ENCODE data around the gene DUOX1. TPM values are rescaled to one million over a fixed set of nuclear protein-coding genes. Genes with fewer than 3 reads are reported as not detected.

Gene DUOX1
- total and polyA plus RNA-seq, 12 donors: 2.5 to 98.8 (median 23.6) TPM; not detected in 1

DNA sequence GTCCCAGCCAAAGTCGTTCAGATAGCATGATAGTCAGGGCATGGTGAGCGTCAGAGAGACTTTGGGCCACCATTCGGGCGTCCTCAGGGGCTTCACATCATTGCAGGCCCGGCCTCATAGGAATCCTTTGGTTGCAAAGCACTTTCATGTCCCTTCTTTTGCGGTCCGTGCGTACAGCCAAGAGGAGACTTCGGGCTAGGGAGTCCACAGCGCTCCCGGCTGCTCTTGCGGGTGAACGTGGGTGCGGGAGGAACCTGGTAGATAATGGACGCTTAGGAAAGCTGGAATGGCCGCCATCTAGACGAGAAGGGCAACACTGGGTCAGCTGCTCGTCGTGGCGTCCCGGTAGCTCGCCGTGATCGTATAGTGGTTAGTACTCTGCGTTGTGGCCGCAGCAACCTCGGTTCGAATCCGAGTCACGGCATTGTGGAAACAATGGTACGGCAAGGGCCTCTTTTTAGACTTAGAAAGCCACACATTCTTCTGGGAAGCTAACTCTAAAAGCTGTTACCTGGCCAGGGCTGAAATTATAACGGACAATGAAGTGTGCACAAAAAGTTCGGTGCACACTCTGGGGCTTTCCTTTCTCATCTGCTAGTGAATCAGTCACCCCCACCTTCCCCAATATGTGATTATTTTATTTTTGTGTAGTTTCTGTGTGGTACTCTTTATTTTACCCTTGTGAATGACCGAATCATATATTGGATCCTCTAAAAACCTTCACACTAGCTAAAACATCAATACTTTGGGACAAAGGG, 71.2 kb downstream of the DUOX1 start:
- 7 to 12% (median 8%) methylated on average over 21 to 34 of the region's 34 CpGs for WGBS, 4 donors
- no peak for TF ChIP-seq POLR2A (IDR thresholded peaks at IDR 0.05)
- TF ChIP-seq, protein P1, sequence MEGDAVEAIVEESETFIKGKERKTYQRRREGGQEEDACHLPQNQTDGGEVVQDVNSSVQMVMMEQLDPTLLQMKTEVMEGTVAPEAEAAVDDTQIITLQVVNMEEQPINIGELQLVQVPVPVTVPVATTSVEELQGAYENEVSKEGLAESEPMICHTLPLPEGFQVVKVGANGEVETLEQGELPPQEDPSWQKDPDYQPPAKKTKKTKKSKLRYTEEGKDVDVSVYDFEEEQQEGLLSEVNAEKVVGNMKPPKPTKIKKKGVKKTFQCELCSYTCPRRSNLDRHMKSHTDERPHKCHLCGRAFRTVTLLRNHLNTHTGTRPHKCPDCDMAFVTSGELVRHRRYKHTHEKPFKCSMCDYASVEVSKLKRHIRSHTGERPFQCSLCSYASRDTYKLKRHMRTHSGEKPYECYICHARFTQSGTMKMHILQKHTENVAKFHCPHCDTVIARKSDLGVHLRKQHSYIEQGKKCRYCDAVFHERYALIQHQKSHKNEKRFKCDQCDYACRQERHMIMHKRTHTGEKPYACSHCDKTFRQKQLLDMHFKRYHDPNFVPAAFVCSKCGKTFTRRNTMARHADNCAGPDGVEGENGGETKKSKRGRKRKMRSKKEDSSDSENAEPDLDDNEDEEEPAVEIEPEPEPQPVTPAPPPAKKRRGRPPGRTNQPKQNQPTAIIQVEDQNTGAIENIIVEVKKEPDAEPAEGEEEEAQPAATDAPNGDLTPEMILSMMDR (IDR thresholded peaks at IDR 0.05): peak in 1 of 6 experiments; percentile 2
- peaks cover 7 to 8% of the 10 kb centered on the region in 2 donors for H3K4me1 ChIP-seq (replicated peaks in 1 of 2)

DNA sequence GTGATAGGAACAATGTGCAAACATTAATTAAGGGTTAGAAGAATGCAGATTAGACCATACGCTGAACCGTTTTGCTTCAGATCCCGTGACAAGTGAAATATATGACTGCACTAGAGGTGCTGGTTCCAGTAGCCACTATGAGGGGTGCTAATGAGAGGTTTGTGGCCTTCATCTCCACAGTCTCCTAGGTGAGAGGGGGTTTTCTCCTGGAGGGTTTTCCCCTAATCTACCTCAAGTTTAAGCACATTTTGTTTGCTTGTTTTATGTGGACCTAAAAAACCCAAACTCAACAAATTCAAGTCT, 71.7 kb downstream of the DUOX1 start:
- WGBS, 4 donors: 87 to 88% (median 88%) methylated on average over 3 of the region's 3 CpGs
- no peaks in the 10 kb centered on the region for H3K27me3 ChIP-seq
- TF ChIP-seq POLR2A (IDR thresholded peaks at IDR 0.05): no peak
- TF ChIP-seq, protein P1 (IDR thresholded peaks at IDR 0.05): no peak
- H3K4me3 ChIP-seq: no peak overlapping the region
- H3K4me1 ChIP-seq (replicated peaks in 1 of 2): peaks cover 7 to 8% of the 10 kb centered on the region in 2 donors
- no peaks in the 10 kb centered on the region for H3K36me3 ChIP-seq (replicated peaks in 1 of 2)
- intact Hi-C loops (cut with DNase I): loop anchor here in 1 of 2 donors (5.0 kb wide), 1 partner anchor 34 kb away; no protein-coding TSS in a partner anchor
- H3K9me3 ChIP-seq (replicated peaks in 1 of 3): no peaks in the 10 kb centered on the region
- DNase-seq: no peak
- peak overlapping the region in 2 of 5 donors; percentile 97 to 98 for H3K27ac ChIP-seq

More for the DNA sequence above, 71.2 kb downstream of the DUOX1 start:
- H3K27ac ChIP-seq: peak overlapping the region; percentile 82 to 99 (median 97)
- peak; percentile 72 to 94 (median 76) for DNase-seq
- intact Hi-C loops (cut with DNase I): loop anchor here in 1 of 2 donors (5.0 kb wide), 1 partner anchor 34 kb away; no protein-coding TSS in a partner anchor
- H3K4me3 ChIP-seq: peak overlapping the region in 3 of 4 donors; percentile 32 to 70 (median 40)
- no peaks in the 10 kb centered on the region for H3K36me3 ChIP-seq (replicated peaks in 1 of 2)
- H3K9me3 ChIP-seq (replicated peaks in 1 of 3): no peaks in the 10 kb centered on the region
- no peaks in the 10 kb centered on the region for H3K27me3 ChIP-seq

DNA sequence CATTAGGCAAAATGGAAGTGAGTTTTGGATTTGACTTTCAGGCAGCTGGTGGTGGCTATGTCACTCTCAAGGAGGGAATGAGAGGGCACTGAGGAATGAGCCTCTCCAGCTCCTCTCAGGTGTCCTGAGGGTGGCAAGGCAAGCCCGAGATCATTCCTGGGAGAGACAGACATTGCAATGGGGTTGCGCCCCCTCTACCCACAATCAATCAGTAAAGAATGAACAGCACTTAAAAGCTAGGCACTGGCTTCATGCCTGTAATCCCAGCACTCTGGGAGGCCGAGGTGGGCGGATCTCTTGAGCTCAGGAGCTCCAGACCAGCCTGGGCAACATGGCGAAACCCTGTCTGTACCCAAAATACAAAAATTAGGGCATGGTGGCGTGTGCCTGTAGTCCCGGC, 72.1 kb downstream of the DUOX1 start:
- H3K4me1 ChIP-seq (replicated peaks in 1 of 2): peaks cover 7 to 8% of the 10 kb centered on the region in 2 donors
- no peak overlapping the region for H3K27ac ChIP-seq
- intact Hi-C loops (cut with DNase I): loop anchor here in 1 of 2 donors (5.0 kb wide), 1 partner anchor 35 kb away; no protein-coding TSS in a partner anchor
- no peaks in the 10 kb centered on the region for H3K36me3 ChIP-seq (replicated peaks in 1 of 2)
- TF ChIP-seq, protein P1 (IDR thresholded peaks at IDR 0.05): no peak
- TF ChIP-seq POLR2A (IDR thresholded peaks at IDR 0.05): no peak
- DNase-seq: no peak
- 88 to 94% (median 92%) methylated on average over 5 to 7 of the region's 7 CpGs for WGBS, 4 donors
- H3K4me3 ChIP-seq: no peak overlapping the region
- H3K9me3 ChIP-seq (replicated peaks in 1 of 3): no peaks in the 10 kb centered on the region
- no peaks in the 10 kb centered on the region for H3K27me3 ChIP-seq

DNA sequence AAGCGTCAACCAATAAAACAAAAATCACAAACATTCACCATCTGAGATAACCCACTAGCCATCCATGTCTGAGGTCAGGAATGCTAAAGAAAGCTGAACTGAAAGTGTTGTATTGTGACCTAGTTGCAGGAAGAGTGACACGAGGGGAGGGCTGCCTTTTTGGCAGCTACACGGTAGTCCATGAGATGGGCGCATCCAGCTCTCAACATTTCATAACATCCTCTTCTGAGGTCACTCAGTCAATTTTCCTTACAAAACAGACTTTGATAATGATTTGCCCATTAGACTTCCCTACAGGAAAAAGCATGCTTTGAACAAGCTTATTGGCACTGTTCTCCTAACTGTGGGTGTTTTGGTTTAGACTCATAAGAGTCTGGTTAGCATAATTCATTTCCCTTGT, 73.4 kb downstream of the DUOX1 start:
- 18 to 32% (median 21%) methylated on average over 4 of the region's 4 CpGs for WGBS, 4 donors
- H3K4me3 ChIP-seq: no peak overlapping the region
- intact Hi-C loops (cut with DNase I): loop anchor here in 1 of 2 donors (5.0 kb wide), 1 partner anchor 36 kb away; no protein-coding TSS in a partner anchor
- TF ChIP-seq, protein P1 (IDR thresholded peaks at IDR 0.05): no peak
- no peak for TF ChIP-seq POLR2A (IDR thresholded peaks at IDR 0.05)
- H3K36me3 ChIP-seq (replicated peaks in 1 of 2): no peaks in the 10 kb centered on the region
- H3K9me3 ChIP-seq (replicated peaks in 1 of 3): no peaks in the 10 kb centered on the region
- peaks cover 7 to 8% of the 10 kb centered on the region in 2 donors for H3K4me1 ChIP-seq (replicated peaks in 1 of 2)
- peak overlapping the region in 3 of 5 donors; percentile 22 to 69 (median 53) for H3K27ac ChIP-seq
- peak in 5 of 7 donors; percentile 34 to 72 (median 54) for DNase-seq
- H3K27me3 ChIP-seq: no peaks in the 10 kb centered on the region

Data from adrenal gland (tissue), 12 donors.